Stimulated activated CD8-positive, alpha-beta memory T cell treated with anti-CD3 and anti-CD28 coated beads, Interleukin-4, amount 100 ng/mL, for 4 hours (primary cell): ENCODE measurements around the gene ANTXR1.

Experiments
- DNase-seq, 2 donors: peaks; one replicate each; pipeline ENCODE4 v3.0.0-alpha.2; 2020; ENCODE audit warnings: low read depth in 2 of 2, low spot score in 1 of 2

ANTXR1 gene

DNA sequence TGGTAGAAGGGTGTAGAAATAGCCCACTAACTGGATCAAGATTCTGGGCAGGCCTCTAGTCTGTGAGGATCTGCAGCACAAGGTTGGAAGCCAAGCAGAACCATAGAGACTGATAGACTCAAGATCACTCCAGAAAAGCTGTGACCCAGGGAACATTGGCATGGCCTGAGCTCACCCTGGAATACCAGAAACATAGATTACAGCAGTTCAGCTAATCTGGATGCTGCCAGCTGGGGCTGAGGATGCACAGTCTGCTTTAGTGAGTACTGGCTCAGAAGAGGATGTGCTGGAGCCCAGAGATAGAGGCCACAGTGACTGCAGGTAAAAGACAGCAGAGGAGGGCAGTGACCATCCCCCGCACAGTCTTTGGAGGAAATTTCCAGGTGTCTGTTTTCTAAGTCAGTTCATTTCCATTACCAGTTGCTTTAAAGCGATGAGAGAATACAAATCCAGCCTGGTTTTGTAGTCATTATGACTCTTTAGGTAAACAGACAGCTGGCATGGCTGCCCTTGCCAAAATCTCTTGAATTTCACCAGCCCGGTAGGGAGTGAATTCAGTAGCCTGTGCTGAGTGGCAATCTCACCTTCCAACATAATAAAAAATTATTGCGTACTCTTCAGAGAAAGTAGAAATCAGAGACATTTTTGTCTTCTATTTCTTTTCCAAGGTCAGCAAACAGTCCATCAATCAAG lies 119.2 kb downstream of the ANTXR1 start:
- DNase-seq, result no peak

GRCh38 chr2:69132960-69133590 lies 120.1 kb downstream of the ANTXR1 start:
- no peak for DNase-seq

- no peak for DNase-seq
Measured at GRCh38 chr2:69133898-69134297, 120.9 kb downstream of the ANTXR1 start.

DNA sequence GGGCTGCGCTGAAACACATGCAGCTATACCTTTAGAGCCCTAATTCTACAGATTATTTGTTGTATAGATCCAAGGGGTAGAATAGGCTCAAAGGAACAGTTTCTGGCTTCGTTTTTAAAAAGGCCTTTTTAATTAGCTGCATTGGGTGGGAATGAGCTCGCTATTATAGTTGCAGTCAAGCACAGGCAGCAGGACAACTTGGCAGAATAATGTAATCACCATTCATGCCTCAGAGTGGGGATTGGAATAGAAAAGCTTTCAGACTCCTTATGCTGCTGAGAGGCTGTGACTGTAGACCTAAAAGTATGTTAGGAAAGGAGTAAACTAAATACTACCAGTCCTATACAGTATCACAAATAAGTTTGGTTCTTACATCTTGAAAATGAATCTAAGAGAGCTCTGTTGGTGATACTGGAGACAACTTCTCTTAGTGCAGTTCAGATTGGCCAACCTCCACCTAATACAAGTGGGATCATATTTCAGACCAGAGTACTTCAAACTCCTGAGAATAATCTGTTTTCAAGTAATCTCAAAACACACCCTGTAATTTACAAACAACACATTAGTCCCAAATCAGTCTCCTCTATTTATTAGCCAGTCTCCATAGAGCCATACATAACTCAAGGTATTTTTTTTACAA lies 121.4 kb downstream of the ANTXR1 start:
- DNase-seq, result no peak

DNA sequence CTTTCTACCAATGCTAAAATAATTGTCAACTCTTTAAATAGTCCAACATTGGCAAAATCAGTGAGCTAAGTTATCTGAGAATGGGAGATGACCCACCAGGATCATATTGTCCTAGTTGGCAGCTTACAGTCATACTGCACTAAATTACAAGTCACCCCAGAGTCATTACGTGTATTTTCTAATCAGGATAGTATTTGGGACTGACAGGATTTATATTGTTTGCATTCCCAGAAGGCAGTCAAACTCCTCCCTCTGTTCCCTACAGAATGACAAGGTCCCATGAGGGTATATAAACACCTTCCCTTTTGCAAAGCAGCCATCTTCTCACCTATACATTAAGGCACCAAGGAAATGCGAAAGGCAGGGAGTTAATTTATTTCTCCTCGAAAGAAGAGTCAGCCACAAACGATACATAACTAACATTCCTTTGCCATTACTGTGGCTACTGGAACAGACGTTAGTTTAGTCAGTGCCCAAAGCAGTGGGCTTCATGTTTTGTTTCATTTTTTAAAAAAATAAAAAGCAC lies 125.3 kb downstream of the ANTXR1 start:
- DNase-seq, result no peak

- no peak for DNase-seq
Measured at GRCh38 chr2:69138793-69139459, 125.9 kb downstream of the ANTXR1 start.

GRCh38 chr2:69139778-69140670 lies 127.0 kb downstream of the ANTXR1 start:
- DNase-seq, result no peak

DNA sequence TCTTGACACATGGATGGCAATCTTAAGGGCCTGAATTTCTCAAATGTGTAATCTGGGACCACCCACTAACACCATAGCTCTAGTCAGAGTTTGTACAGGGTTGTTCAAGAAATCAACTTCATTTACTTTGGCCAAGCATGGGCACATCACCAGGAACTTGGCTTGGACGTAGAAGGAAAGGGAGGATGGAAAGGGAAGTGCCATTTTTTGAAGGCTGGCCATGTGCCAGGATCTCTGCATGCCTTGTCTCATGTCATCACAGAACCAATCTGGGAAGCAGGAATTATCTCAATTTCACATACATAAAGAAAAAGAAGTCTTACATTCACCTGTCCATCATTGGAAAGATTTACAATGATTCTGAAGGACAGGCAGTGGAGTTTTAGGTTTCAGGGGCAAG lies 128.1 kb downstream of the ANTXR1 start:
- DNase-seq, result no peak

DNA sequence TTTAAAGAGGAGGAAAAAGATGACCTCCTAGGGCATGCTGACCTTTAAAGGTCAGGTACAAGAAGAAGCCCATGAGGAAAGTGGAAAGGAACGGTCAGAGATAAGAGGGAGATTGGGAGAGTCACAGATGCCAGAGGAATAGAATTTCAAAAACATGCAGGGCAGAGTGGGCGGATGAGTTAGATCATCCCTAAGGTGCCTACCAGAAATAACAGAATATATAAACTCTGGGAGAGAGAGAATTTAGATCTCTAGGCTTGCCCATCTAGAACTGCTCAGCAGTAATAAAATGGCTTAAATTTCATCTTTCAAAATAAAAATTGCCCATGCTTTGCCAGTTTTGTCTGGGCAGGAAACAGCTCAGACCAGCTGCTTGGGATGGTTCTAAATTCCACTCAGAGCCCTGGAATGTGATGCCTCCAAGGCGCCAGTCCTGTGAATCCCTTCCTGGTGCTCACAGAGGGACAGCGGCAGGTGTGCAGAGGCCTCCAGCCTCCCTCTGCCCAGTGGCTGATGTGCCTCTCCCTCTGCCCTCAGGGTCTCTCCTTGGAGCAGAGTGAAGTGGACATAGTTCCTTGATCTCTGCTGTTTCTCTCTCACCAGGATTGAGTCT lies 130.9 kb downstream of the ANTXR1 start:
- no peak for DNase-seq

DNA sequence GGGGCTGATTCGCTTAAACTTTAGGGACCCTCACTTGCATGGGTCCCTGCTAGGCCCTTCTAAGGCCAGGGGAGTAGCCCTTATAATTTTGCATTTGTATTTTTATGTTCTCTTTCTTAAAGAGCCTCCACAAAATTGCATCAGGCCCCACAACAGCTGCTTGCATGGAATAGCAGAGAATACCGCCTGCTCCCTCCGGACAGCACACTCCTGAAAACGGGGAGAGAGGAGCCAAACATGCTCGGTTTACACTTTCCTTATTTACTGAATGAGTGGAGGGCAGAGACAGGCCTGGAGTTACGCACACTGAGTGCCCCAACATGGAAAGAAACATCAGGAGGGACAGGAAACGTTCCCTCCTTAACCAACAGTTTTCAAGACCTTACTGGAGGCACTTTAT lies 132.2 kb downstream of the ANTXR1 start:
- no peak for DNase-seq

DNA sequence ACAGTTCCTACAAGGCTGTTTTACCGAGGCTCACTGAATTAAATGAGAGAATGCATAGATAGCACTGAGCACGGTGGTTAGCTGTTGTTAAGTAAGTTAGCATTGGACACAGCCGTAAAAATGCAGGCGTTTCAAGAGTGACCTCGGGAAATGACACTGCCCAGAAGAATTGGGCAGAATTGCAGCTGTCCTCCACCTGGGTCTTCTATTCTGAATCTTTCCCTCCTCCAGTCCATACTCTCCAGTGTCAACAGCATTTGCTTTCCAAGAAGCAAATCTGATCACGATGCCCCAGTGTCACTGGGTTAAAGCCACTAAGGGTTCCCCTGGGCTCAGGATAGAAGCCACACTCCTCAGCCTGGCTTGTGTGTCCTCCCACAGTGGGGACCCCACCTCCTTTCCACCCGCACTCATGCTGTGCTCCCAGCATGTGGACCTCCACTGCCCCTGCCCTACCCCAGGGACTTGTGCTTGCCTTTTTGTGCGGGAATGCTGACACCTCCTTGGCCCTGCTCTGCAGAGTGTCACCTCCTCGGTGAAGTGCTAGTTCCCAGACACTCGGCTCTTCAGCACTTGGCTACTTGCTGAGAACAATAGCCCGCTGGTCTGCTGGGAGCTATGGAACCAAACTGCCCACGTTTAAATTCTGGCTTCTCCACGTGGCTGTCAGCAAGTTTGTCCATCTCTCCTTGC lies 135.0 kb downstream of the ANTXR1 start:
- no peak for DNase-seq

DNA sequence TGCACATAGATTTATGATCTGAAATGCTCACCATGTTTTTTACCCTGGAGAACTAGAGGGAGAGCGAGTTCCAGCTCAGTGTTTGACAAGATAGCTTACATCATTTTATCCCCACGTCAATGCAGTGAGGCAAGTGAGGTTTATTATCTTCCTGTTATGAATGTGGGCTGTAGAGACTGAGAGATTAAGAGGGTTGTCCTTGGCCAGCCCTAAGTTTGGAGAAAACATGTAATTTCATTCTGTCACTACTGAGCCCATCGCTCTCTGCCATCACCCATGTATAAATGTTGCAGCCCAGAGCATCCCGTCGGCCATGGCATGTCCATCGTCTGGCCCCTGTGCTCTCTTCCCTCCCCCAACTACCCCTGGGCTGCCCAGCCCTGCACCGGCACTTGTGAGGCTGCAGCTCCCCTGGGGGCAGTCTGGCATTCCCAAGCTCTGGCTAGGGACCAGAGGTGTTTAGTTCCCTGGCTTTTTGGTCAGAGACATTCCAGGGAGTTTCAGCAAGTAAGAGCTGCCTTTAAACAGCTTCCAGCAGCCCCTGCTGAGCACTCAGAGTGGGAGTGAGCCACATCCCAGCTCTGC lies 136.7 kb downstream of the ANTXR1 start:
- DNase-seq, result no peak

DNA sequence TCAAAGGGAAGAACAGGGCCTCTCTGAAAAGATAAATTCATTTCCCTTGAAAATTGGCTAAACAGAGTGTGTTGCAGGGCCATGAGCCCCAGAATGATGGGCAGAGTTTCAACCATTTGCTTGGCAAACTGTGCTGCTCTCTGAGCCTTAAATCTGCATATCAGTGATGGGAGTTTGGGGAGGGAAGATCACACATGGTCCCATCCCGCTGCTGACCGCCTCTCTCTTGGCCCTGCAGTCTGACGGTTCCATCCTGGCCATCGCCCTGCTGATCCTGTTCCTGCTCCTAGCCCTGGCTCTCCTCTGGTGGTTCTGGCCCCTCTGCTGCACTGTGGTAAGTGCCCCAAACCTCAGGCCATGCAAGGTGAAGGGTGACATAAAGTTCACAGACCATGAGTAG lies 139.0 kb downstream of the ANTXR1 start:
- no peak for DNase-seq

DNA sequence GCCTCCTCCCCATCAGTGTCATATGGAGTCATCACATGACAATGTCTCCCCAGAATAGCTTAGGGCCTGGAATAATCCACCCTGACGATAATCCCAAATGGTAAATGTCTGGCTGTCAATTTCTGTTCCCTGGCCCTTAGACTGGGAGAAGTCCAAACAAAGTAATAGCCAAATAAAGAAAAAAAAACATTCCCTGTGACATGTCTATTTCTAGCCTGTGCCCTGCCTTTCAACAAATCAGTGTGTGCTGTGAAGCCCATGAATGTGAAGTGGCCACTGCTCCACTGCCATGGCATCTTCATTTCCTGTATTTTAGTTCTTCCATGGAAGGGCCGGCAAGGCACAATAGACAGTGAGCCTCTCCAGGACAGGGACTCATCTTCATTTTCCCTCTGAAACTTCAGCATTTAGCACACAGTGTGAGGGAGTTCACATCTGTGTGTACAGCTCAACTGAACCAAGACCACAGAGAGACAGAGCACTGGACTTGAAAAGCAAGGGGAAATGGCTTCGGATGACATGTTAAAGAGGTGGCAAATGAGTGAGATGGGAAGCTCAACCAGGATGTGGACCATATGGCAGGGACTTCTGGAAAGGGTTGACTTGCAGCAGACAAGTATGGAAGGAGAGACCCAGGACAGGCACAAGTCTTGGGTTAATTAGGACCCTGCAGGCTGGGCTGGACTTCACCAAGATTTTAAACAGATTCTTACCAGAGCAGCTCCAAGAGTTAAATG lies 140.0 kb downstream of the ANTXR1 start:
- DNase-seq, result no peak

GRCh38 chr2:69154106-69154505 lies 141.1 kb downstream of the ANTXR1 start:
- no peak for DNase-seq

DNA sequence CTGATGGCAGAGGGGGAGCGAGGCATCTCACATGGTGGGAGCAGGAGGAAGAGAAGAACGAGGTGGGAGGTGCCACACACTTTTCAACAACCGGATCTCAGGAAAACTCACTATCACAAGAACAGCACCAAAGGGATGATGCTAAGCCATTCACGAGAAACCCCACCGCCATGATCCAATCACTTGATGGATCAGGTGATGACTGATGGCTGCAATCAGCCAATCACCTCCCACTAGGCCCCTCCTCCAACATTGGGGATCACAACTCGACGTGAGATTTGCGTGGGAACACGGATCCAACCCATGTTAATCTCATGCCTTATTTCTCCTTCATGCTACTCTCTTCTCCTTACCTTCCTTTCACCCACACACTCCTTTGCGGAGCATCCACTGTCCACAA lies 143.6 kb downstream of the ANTXR1 start:
- DNase-seq, result no peak

DNA sequence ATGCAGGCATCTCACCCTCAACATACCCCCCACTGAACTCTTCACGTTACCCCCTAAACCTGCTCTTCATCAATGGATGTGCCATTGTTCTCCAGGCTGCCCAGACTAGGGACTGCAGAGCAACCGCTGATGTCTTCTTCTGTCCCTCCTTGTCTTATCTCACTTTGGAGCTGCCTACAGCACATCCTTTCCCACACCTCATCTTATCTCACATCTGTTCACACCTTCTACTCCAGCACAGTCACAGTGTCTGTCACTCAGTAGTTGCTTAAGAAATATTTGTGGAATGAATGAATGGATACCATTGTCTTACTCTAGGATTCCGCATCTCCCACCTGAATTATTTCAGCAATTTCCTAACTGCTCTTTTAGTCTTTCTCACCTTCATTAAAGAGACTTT lies 144.5 kb downstream of the ANTXR1 start:
- no peak for DNase-seq

- no peak for DNase-seq
Measured at GRCh38 chr2:69159986-69160385, 147.0 kb downstream of the ANTXR1 start.

DNA sequence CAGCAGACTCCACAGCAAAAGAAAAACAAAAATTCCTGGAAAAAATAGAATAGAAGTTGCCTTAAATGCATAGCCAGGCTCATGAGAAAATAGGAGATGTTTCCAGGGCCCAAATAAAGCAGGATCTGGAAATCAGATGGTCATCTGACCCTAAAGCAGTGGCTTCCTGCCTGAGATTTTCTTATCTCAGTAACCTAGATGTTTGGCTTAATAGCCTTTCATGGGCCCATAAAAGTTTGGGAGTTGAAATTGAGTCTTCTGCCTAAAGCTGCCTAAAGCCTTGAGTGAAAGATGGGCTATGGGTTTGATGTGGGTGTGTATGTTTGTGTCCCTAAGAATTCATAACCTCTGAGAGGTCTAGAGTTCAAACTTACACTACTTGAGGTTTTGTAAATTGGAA lies 149.1 kb downstream of the ANTXR1 start:
- DNase-seq, result no peak
